Activated naive CD4-positive, alpha-beta T cell treated with anti-CD3 and anti-CD28 coated beads, Interleukin-2, amount 50 U/mL, for 16 hours (primary cell): ENCODE results near the gene INTS15.
"Not testable (repeated sequence)": the region's sequence is repeated elsewhere in the genome, so short reads cannot be mapped to it uniquely, and the experiment has no call there.

Source experiments
- DNase-seq: peaks from one replicate; pipeline ENCODE4 v3.0.0-alpha.2; 2020

INTS15 gene

GRCh38 chr7:6619961-6620360 is 30.1 kb downstream of the INTS15 start:
- DNase-seq = no peak

- DNase-seq = no peak
These were observed 31.6 kb downstream of the INTS15 start for GRCh38 chr7:6621195-6622133.

- DNase-seq = no peak
These were observed 32.4 kb downstream of the INTS15 start for GRCh38 chr7:6622134-6622710.

GRCh38 chr7:6623589-6624245 is 33.9 kb downstream of the INTS15 start:
- DNase-seq = no peak

- DNase-seq = no peak
These were observed 34.4 kb downstream of the INTS15 start for GRCh38 chr7:6624246-6624611.

GRCh38 chr7:6628045-6628444 is 38.2 kb downstream of the INTS15 start:
- no peak for DNase-seq

GRCh38 chr7:6630007-6630849 is 40.4 kb downstream of the INTS15 start:
- no peak for DNase-seq

GRCh38 chr7:6631605-6632004 is 41.8 kb downstream of the INTS15 start:
- no peak for DNase-seq

GRCh38 chr7:6634021-6634420 is 44.2 kb downstream of the INTS15 start:
- no peak for DNase-seq

GRCh38 chr7:6634971-6635370 is 45.1 kb downstream of the INTS15 start:
- DNase-seq = not testable (repeated sequence)

- peak; percentile 60 for DNase-seq
These were observed 47.1 kb downstream of the INTS15 start, which contains the start of gene ZNF316 for GRCh38 chr7:6636741-6637543. ZNF316 (plus strand) TSS chr7:6637318; CDS start chr7:6642410, 5,092 bp downstream.

GRCh38 chr7:6637544-6638229 is 47.9 kb downstream of the INTS15 start:
- DNase-seq = peak; percentile 56

GRCh38 chr7:6639032-6639431 is 49.2 kb downstream of the INTS15 start:
- no peak for DNase-seq

- DNase-seq = no peak
These were observed 49.8 kb downstream of the INTS15 start for GRCh38 chr7:6639627-6640026.

- DNase-seq = peak; percentile 38
These were observed 50.5 kb downstream of the INTS15 start for GRCh38 chr7:6640246-6640721.

GRCh38 chr7:6641305-6642035 is 51.6 kb downstream of the INTS15 start:
- DNase-seq = no peak

- DNase-seq = no peak
These were observed 52.5 kb downstream of the INTS15 start for GRCh38 chr7:6642239-6642839.

GRCh38 chr7:6642861-6643640 is 53.2 kb downstream of the INTS15 start:
- no peak for DNase-seq
